ENCODE measurements around the gene ZYG11A. TPM values are rescaled to one million over a fixed set of nuclear protein-coding genes. Genes with fewer than 3 reads are reported as not detected.

Gene ZYG11A
- total RNA-seq, 4 donors from 2014 or later = 0.22 to 0.95 (median 0.50) TPM

- TF ChIP-seq CTCF (IDR thresholded peaks at IDR 0.05) = no peak
- TF ChIP-seq POLR2A (IDR thresholded peaks at IDR 0.05) = no peak
These were observed 84.3 kb downstream of the ZYG11A start for GRCh38 chr1:52926864-52927211.

GRCh38 chr1:52927212-52928014 is 84.9 kb downstream of the ZYG11A start, which contains the start of gene SCP2:
Gene SCP2 (plus strand): TSS chr1:52927276. CDS start chr1:52927397, 121 bp downstream.
- 1 to 4% methylated on average over 11 to 16 of the region's 65 CpGs for WGBS, 2 donors
- no peak for DNase-seq
- no peaks in the 10 kb centered on the region for H3K9me3 ChIP-seq
- H3K27ac ChIP-seq = peak within 1 kb of the TSS; percentile 69 to 83 (median 80)
- intact Hi-C loops (cut with DNase I) = no loop called here
- H3K4me3 ChIP-seq = peak within 1 kb of the TSS; percentile 66 to 88 (median 76)
- H3K36me3 ChIP-seq = no peaks in the 10 kb centered on the region
- no peaks in the 10 kb centered on the region for H3K27me3 ChIP-seq
- TF ChIP-seq POLR2A (IDR thresholded peaks at IDR 0.05) (peak in 2 of 4 donors; percentile 19 to 77), CTCF (IDR thresholded peaks at IDR 0.05) (no peak)
- H3K4me1 ChIP-seq = peaks cover 8 to 27% (median 13%) of the 10 kb centered on the region in 3 donors

More at GRCh38 chr1:52926864-52927211, 84.3 kb downstream of the ZYG11A start:
- WGBS, 2 donors = 19 to 27% methylated on average over 7 to 8 of the region's 12 CpGs
- Histone ChIP-seq H3K4me3 (peak overlapping the region; percentile 66 to 88 (median 76)), H3K9me3 (no peaks in the 10 kb centered on the region), H3K27me3 (no peaks in the 10 kb centered on the region), H3K4me1 (peaks cover 8 to 32% (median 13%) of the 10 kb centered on the region in 3 donors), H3K36me3 (no peaks in the 10 kb centered on the region), H3K27ac (peak overlapping the region; percentile 69 to 83 (median 80))
- DNase-seq = no peak
- intact Hi-C loops (cut with DNase I) = no loop called here

GRCh38 chr1:52928015-52928404 is 85.5 kb downstream of the ZYG11A start:
- TF ChIP-seq POLR2A (IDR thresholded peaks at IDR 0.05) (no peak), CTCF (IDR thresholded peaks at IDR 0.05) (no peak)
- intact Hi-C loops (cut with DNase I) = no loop called here
- 22 to 24% methylated on average over 13 to 15 of the region's 15 CpGs for WGBS, 2 donors
- no peaks in the 10 kb centered on the region for H3K9me3 ChIP-seq
- no peaks in the 10 kb centered on the region for H3K27me3 ChIP-seq
- no peak for DNase-seq
- H3K36me3 ChIP-seq = no peaks in the 10 kb centered on the region
- H3K27ac ChIP-seq = peak overlapping the region in 3 of 4 donors; percentile 79 to 83 (median 82)
- peak overlapping the region; percentile 66 to 88 (median 76) for H3K4me3 ChIP-seq
- peaks cover 8 to 27% (median 13%) of the 10 kb centered on the region in 3 donors for H3K4me1 ChIP-seq

- H3K9me3 ChIP-seq = no peaks in the 10 kb centered on the region
- no peaks in the 10 kb centered on the region for H3K27me3 ChIP-seq
- intact Hi-C loops (cut with DNase I) = no loop called here
- H3K36me3 ChIP-seq = no peaks in the 10 kb centered on the region
- peaks cover 8 to 27% (median 13%) of the 10 kb centered on the region in 3 donors for H3K4me1 ChIP-seq
- no peak for TF ChIP-seq CTCF (IDR thresholded peaks at IDR 0.05)
- no peak for TF ChIP-seq POLR2A (IDR thresholded peaks at IDR 0.05)
- DNase-seq = no peak
- no peak overlapping the region for H3K4me3 ChIP-seq
- 91 to 97% methylated on average over 4 of the region's 4 CpGs for WGBS, 2 donors
- H3K27ac ChIP-seq = no peak overlapping the region
These were observed 86.5 kb downstream of the ZYG11A start for GRCh38 chr1:52929019-52929418.

- Histone ChIP-seq H3K9me3 (no peaks in the 10 kb centered on the region), H3K4me3 (no peak overlapping the region), H3K4me1 (peaks cover 0 to 5% (median 4%) of the 10 kb centered on the region in 3 donors), H3K36me3 (peaks cover 0 to under 1% (median 0%) of the 10 kb centered on the region in 3 donors), H3K27ac (no peak overlapping the region), H3K27me3 (no peaks in the 10 kb centered on the region)
- DNase-seq = no peak
- intact Hi-C loops (cut with DNase I) = no loop called here
- WGBS, 2 donors = 75 to 90% methylated on average over 3 of the region's 3 CpGs
- no peak for TF ChIP-seq CTCF (IDR thresholded peaks at IDR 0.05)
- TF ChIP-seq POLR2A (IDR thresholded peaks at IDR 0.05) = no peak
These were observed 95.0 kb downstream of the ZYG11A start for GRCh38 chr1:52937433-52938182.
